Measurements from ENCODE around the gene HPGD.

Gene HPGD

GRCh38 chr4:174522183-174523024 is at the start of gene HPGD:
TSS of gene HPGD (minus strand) at chr4:174522488. CDS start at chr4:174522451, 37 bp downstream.
- DNase-seq (ENCODE audit: low read depth), result no peak

- no peak for DNase-seq (ENCODE audit: low read depth)
Measured at GRCh38 chr4:174564529-174564928, 42.2 kb upstream of the HPGD start.

GRCh38 chr4:174563399-174563798 is 41.1 kb upstream of the HPGD start:
- DNase-seq (ENCODE audit: low read depth), result no peak

GRCh38 chr4:174561560-174561959 is 39.3 kb upstream of the HPGD start:
- peak; percentile 3 for DNase-seq (ENCODE audit: low read depth)

GRCh38 chr4:174559894-174560293 is 37.6 kb upstream of the HPGD start:
- DNase-seq (ENCODE audit: low read depth), result no peak

GRCh38 chr4:174555789-174556630 is 33.7 kb upstream of the HPGD start:
- no peak for DNase-seq (ENCODE audit: low read depth)

GRCh38 chr4:174554231-174554728 is 32.0 kb upstream of the HPGD start:
- no peak for DNase-seq (ENCODE audit: low read depth)

GRCh38 chr4:174553828-174554227 is 31.5 kb upstream of the HPGD start:
- DNase-seq (ENCODE audit: low read depth), result peak; percentile 69

GRCh38 chr4:174553031-174553430 is 30.7 kb upstream of the HPGD start:
- no peak for DNase-seq (ENCODE audit: low read depth)

GRCh38 chr4:174550541-174550940 is 28.3 kb upstream of the HPGD start:
- no peak for DNase-seq (ENCODE audit: low read depth)

- DNase-seq (ENCODE audit: low read depth), result peak; percentile 6
Measured at GRCh38 chr4:174549721-174550120, 27.4 kb upstream of the HPGD start.

GRCh38 chr4:174545268-174545667 is 23.0 kb upstream of the HPGD start:
- DNase-seq (ENCODE audit: low read depth), result no peak

GRCh38 chr4:174544496-174544895 is 22.2 kb upstream of the HPGD start:
- no peak for DNase-seq (ENCODE audit: low read depth)

GRCh38 chr4:174540175-174540574 is 17.9 kb upstream of the HPGD start:
- DNase-seq (ENCODE audit: low read depth), result no peak

GRCh38 chr4:174539571-174539970 is 17.3 kb upstream of the HPGD start:
- no peak for DNase-seq (ENCODE audit: low read depth)

- no peak for DNase-seq (ENCODE audit: low read depth)
Measured at GRCh38 chr4:174538876-174539250, 16.6 kb upstream of the HPGD start.

GRCh38 chr4:174538123-174538875 is 16.0 kb upstream of the HPGD start:
- no peak for DNase-seq (ENCODE audit: low read depth)

- no peak for DNase-seq (ENCODE audit: low read depth)
Measured at GRCh38 chr4:174537634-174538033, 15.3 kb upstream of the HPGD start.

- DNase-seq (ENCODE audit: low read depth), result no peak
Measured at GRCh38 chr4:174534461-174534860, 12.2 kb upstream of the HPGD start.

GRCh38 chr4:174532445-174532844 is 10.2 kb upstream of the HPGD start:
- no peak for DNase-seq (ENCODE audit: low read depth)

- DNase-seq (ENCODE audit: low read depth), result no peak
Measured at GRCh38 chr4:174531486-174531885, 9.2 kb upstream of the HPGD start.

GRCh38 chr4:174528226-174528625 is 5.9 kb upstream of the HPGD start:
- DNase-seq (ENCODE audit: low read depth), result no peak

Measured in EH (cell line).